Lower leg skin (tissue), 4 donors: ENCODE data around the gene TMPRSS6. TPM values are rescaled to one million over a fixed set of nuclear protein-coding genes. Genes with fewer than 3 reads are reported as not detected.

Experiments used
- DNase-seq, 2 donors: peaks; one replicate each; pipeline ENCODE4 v3.0.0-alpha.2; 2019; ENCODE audit warnings: low spot score in 2 of 2
- H3K4me3 ChIP-seq: fragments of 200-600 bp; sonication (generic); 2 replicates; pipeline ENCODE4 v1.5.1; 2017; ENCODE audit warnings: mild to moderate bottlenecking, low read depth; ENCODE audit not compliant: poor library complexity, severe bottlenecking
- POLR2A ChIP-seq, 2 donors: fragments of 450-650 bp; IDR thresholded peaks; one replicate each; pipeline ENCODE4 v1.6.1; 2016 to 2017; ENCODE audit warnings: antibody characterized with exemption in 2 of 2, mild to moderate bottlenecking in 1 of 2, moderate library complexity in 1 of 2
- WGBS, 2 donors: methylation state at CpG; one replicate each; pipeline ENCODE4 v1.1.5; 2018; 5-methylcytosine and 5-hydroxymethylcytosine counted together
- intact Hi-C: fragments of 100-400 bp; cut with DNase I; formaldehyde crosslinking; loops from one replicate; pipeline ENCODE4 v1.15.0; 2023; ENCODE audit warnings: low total_unique reads
- total RNA-seq, 4 donors: library from RNA; depleted of rRNA; stranded (reverse); fragments of >200 nt; gene quantifications; one replicate each; pipeline ENCODE4 v1.1.0, GENCODE V29; 2016
- TF ChIP-seq, protein P1 (sequence below), 3 donors: fragments of 450-650 bp; IDR thresholded peaks; one replicate each; pipeline ENCODE4 v1.5.1; 2016; ENCODE audit warnings: antibody characterized with exemption in 3 of 3, mild to moderate bottlenecking in 3 of 3, moderate library complexity in 2 of 3

The TMPRSS6 gene
- total RNA-seq, 4 donors from 2014 or later, result 0.65 to 7.5 (median 2.8) TPM

DNA sequence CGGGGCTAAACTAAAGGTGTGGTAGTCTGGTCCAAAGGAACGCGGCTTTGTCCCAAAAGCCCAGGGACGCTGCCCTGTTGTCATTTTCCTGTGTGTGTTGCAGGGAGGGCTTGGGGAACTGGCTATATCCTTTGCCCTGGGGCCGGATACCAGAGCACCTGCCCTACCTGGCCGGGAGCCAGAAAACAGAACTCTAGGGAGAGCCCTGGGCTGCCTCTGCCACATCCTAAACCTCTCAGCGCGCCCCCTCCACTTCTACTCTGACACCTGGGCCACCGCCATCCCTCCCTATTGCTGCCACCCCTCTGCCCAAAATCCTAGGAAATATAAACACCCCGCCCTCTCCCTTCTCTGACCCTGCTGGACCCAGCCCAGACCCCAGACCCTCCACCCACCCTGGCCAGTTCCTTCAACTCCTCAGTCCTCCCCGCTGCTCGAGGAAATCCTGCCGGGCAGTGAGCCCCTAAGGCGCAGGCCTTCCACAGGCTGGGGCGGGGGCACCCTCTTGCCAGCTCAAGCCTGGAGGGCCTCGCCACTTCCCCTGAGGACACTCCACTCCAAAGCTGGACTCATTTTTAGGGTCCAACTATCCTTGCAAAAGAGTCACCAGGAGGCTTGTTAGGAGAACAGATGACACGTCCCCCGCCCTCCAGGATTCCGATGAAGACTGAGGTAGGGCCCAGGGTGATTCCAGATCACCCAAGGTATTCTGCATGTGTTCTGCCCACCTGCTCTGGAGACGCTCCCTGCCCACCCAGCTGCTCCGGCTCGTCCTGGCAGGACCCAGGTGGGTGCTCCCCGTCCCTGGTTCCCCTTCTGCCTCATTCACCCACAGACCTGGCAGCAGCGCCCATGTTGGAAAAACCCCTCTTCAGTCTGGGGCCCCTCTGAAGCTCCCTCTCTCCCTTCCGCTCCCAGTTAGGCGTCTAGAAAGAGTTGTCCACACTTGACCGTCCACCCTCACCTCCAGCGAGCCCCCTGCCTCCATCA lies 45.8 kb downstream of the TMPRSS6 start:
- no peak for DNase-seq
- TF ChIP-seq, protein P1, sequence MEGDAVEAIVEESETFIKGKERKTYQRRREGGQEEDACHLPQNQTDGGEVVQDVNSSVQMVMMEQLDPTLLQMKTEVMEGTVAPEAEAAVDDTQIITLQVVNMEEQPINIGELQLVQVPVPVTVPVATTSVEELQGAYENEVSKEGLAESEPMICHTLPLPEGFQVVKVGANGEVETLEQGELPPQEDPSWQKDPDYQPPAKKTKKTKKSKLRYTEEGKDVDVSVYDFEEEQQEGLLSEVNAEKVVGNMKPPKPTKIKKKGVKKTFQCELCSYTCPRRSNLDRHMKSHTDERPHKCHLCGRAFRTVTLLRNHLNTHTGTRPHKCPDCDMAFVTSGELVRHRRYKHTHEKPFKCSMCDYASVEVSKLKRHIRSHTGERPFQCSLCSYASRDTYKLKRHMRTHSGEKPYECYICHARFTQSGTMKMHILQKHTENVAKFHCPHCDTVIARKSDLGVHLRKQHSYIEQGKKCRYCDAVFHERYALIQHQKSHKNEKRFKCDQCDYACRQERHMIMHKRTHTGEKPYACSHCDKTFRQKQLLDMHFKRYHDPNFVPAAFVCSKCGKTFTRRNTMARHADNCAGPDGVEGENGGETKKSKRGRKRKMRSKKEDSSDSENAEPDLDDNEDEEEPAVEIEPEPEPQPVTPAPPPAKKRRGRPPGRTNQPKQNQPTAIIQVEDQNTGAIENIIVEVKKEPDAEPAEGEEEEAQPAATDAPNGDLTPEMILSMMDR (IDR thresholded peaks at IDR 0.05), result no peak
- 85 to 86% methylated on average over 26 to 28 of the region's 28 CpGs for WGBS, 2 donors
- intact Hi-C loops, result no loop called here
- no peak overlapping the region for H3K4me3 ChIP-seq

DNA sequence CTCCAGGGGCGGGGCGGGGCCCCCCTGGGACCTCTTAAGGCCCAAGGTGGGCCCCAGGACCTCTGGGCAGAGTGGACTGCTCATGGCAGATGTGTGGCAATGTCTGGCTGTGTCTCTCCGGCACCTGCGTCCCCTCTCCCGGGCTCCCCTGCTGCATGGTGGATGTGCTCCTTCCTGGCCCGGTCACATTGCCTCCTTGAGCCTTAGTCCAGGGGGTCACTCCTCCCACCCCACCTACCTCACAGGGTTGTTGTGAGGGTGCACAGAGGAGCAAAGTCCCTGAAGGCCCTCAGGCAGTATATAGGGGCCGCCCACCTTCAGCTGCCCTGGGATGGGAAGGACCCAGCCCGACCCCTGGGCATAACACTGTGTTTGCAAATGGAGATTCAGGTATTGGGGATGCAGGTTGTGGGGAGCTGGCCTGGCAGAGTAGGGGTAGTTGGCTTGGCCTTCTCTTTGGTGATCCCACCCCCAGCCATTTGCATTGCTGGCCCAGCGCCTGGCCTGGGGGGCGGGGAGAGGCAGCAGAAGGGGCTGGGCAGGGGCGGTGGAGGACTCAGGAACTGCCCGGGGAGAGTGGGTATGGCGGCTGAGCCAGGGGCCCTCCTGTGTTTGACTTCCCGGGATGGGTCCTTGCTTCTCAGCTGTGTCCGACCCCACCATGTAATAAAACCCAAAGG lies 46.7 kb downstream of the TMPRSS6 start:
- 78 to 81% methylated on average over 9 to 15 of the region's 15 CpGs for WGBS, 2 donors
- H3K4me3 ChIP-seq, result no peak overlapping the region
- TF ChIP-seq POLR2A (IDR thresholded peaks at IDR 0.05), result no peak
- TF ChIP-seq, protein P1 (IDR thresholded peaks at IDR 0.05), result no peak
- DNase-seq, result no peak
- intact Hi-C loops, result no loop called here

GRCh38 chr22:37062376-37062675 lies 47.2 kb downstream of the TMPRSS6 start:
- intact Hi-C loops, result no loop called here
- H3K4me3 ChIP-seq, result no peak overlapping the region
- WGBS, 2 donors, result 47 to 59% methylated on average over 7 of the region's 7 CpGs
- DNase-seq, result no peak
- TF ChIP-seq, protein P1 (IDR thresholded peaks at IDR 0.05), result no peak
- TF ChIP-seq POLR2A (IDR thresholded peaks at IDR 0.05), result no peak

GRCh38 chr22:37061611-37062375 lies 47.7 kb downstream of the TMPRSS6 start:
- no peak for TF ChIP-seq POLR2A (IDR thresholded peaks at IDR 0.05)
- TF ChIP-seq, protein P1 (IDR thresholded peaks at IDR 0.05), result no peak
- no peak for DNase-seq
- intact Hi-C loops, result no loop called here
- H3K4me3 ChIP-seq, result no peak overlapping the region
- 72 to 78% methylated on average over 9 to 10 of the region's 10 CpGs for WGBS, 2 donors

DNA sequence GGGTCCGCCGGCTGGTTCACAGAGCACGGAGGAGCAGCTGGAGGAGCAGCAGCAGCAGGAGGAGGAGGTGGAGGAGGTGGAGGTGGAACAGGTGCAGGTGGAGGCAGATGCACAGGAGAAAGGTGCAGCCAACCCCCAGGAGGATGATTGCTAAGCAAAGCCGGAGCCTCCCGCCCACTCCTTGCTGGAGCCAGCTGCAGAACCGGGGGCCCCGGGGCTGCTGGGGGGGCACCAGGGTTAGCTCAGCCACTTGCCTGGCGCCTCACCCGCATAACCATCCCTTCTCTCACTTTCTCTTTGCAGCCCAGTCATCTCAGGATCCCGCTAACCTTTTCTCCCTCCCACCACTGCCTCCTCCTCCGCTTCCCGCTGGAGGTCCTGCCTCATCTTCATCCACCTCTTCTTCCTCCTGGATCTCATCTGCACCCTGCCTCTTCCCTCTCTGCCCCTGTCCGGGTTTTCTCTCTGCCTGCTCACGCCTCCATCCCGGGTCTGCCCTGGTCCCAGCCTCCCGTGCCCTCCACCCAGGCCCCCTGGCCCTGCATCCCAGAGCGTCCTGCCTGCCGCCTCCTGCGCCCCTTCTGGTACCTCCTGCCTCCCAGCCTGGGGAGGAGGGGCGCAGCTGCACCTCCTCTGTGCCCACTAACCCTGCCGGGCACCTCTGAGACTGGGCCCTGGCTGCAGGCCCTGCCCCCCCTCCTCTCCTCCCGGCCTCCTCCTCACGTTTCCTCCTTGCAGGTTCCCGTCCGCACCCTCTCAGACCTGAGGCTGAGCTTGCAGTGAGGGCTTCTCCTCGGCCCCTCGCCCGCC lies 48.5 kb downstream of the TMPRSS6 start:
- TF ChIP-seq, protein P1 (IDR thresholded peaks at IDR 0.05), result no peak
- no peak for TF ChIP-seq POLR2A (IDR thresholded peaks at IDR 0.05)
- no peak for DNase-seq
- WGBS, 2 donors, result 75 to 82% methylated on average over 28 of the region's 28 CpGs
- no peak overlapping the region for H3K4me3 ChIP-seq
- intact Hi-C loops, result no loop called here
